Esophagus squamous epithelium (tissue), 4 donors: ENCODE results near the gene ATP5F1D.

Experiments used
- POLR2A ChIP-seq, 4 donors: fragments of 450-650 bp; IDR thresholded peaks; one replicate each; pipeline ENCODE4 v1.6.1; 2017; ENCODE audit warnings: antibody characterized with exemption in 4 of 4, mild to moderate bottlenecking in 4 of 4, moderate library complexity in 3 of 4
- TF ChIP-seq, protein P1 (sequence below), 6 experiments: fragments of 450-650 bp in 4 of 6; fragments of 200-600 bp in 2 of 6; sonication (generic) in 2 of 6; IDR thresholded peaks; one replicate each; pipeline ENCODE4 v1.5.1; 2016 to 2019; ENCODE audit warnings: antibody characterized with exemption in 6 of 6, mild to moderate bottlenecking in 4 of 6, moderate library complexity in 4 of 6

DNA sequence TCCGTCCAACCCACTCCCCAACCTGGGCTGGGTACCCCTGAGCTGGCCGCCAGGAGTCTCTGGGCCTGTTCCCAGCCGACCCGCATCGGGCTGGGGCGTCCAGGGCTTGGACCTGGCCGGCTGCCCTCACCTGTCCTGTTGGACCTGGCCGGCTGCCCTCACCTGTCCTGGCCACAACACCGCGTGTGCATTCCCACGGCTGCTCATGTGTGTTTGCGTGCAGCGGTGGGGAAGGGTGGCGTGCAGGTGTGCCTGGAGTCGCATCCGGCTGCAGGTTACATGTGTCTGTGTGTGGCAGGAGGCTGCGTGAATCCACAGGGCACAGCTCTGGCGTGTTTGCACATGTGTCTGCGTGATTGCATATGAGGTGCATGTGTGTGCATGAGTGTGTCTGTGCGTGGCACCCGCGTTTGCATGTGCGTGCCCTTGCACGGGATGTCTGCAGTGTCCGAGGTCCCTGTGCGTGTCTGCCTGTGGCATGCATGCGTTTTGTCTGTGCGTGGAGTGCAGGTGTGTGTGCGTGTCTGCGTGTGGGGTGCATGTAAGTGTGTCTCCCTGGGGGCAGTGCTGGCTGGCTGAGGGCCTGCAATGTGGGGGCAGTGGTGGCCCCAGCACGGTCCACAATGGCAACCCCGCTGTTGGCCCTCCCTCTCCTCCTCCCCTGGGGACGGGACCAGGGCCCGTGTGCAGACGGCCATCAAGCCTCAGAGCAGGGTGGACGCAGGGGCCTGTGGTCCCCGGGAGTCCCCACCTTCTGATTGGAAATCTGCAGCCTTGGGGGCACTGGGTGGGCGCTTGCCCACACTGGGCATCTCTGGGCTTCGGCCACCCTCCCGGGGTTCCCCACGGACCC lies 47.5 kb downstream of the ATP5F1D start:
- TF ChIP-seq, protein P1, sequence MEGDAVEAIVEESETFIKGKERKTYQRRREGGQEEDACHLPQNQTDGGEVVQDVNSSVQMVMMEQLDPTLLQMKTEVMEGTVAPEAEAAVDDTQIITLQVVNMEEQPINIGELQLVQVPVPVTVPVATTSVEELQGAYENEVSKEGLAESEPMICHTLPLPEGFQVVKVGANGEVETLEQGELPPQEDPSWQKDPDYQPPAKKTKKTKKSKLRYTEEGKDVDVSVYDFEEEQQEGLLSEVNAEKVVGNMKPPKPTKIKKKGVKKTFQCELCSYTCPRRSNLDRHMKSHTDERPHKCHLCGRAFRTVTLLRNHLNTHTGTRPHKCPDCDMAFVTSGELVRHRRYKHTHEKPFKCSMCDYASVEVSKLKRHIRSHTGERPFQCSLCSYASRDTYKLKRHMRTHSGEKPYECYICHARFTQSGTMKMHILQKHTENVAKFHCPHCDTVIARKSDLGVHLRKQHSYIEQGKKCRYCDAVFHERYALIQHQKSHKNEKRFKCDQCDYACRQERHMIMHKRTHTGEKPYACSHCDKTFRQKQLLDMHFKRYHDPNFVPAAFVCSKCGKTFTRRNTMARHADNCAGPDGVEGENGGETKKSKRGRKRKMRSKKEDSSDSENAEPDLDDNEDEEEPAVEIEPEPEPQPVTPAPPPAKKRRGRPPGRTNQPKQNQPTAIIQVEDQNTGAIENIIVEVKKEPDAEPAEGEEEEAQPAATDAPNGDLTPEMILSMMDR (IDR thresholded peaks at IDR 0.05), result no peak
- TF ChIP-seq POLR2A (IDR thresholded peaks at IDR 0.05), result no peak
